HUES48 (cell line): ENCODE measurements around the gene HES5.

Experiments used
- H3K27ac ChIP-seq: one replicate; pipeline ENCODE4 v1.7.0; 2013; ENCODE audit warnings: low read depth, low read length, inconsistent platforms
- H3K27me3 ChIP-seq: 2 replicates; pipeline ENCODE4 v1.6.1; 2013; ENCODE audit warnings: mild to moderate bottlenecking, low read length; ENCODE audit not compliant: control insufficient read depth, insufficient read depth
- H3K36me3 ChIP-seq: 2 replicates; pipeline ENCODE4 v1.6.1; 2013; ENCODE audit warnings: low read length; ENCODE audit not compliant: control insufficient read depth, insufficient read depth
- H3K4me1 ChIP-seq: 2 replicates; pipeline ENCODE4 v1.6.1; 2013; ENCODE audit warnings: mild to moderate bottlenecking, low read length; ENCODE audit not compliant: control insufficient read depth, insufficient read depth
- H3K4me3 ChIP-seq: 2 replicates; pipeline ENCODE4 v1.5.1; 2013; ENCODE audit warnings: mild to moderate bottlenecking, low read depth, low read length
- H3K9ac ChIP-seq: 2 replicates; pipeline ENCODE4 v1.6.1; 2013; ENCODE audit warnings: mild to moderate bottlenecking, low read depth, low read length, moderate library complexity
- H3K9me3 ChIP-seq: 2 replicates; pipeline ENCODE4 v1.6.1; 2013; ENCODE audit warnings: low read length; ENCODE audit not compliant: control insufficient read depth, insufficient read depth

The HES5 gene

DNA sequence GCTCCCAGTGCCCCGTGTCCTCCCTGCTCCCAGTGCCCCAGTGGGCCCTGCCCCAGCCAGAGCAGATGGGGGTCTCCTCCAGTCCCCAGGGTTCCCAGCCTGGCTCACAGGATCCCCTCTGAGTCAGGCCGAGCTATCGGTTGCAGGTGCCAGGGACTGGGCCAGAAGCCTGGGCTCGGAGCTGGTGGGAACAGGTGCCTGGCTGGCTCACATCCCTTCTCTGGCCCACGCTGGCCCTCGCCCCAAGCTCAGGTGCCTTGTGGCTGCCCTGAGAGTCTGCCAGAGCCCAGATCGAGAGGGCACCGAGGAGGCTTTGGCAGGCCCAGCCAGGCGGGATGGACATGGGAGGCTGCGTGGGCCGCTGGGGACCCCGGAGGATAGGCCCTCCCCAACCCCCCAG, 35.0 kb downstream of the HES5 start:
- H3K27me3 ChIP-seq, result no peaks in the 10 kb centered on the region
- no peaks in the 10 kb centered on the region for H3K4me1 ChIP-seq
- H3K9me3 ChIP-seq, result no peaks in the 10 kb centered on the region
- H3K27ac ChIP-seq, result no peak overlapping the region
- H3K4me3 ChIP-seq, result no peak overlapping the region
- H3K9ac ChIP-seq, result no peak overlapping the region
- no peaks in the 10 kb centered on the region for H3K36me3 ChIP-seq

DNA sequence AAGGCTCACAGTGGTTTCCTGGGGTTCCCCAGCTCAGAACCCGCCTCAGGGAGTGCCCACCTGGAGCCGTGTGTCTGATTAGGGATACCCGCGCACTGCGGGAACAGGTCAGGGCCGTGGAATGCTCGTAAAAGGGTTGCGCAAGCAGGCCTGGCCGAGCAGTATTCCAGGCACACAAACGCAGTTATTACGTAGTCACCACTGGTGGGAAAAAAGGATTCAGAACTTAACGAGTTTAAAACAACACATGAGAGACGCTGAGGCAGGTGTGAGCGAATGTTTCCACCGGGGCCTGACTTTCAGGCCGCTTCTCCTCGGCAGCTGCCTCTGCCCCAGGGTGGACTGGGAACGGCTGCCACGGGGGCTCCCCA, 35.8 kb downstream of the HES5 start:
- no peak overlapping the region for H3K27ac ChIP-seq
- no peaks in the 10 kb centered on the region for H3K9me3 ChIP-seq
- H3K36me3 ChIP-seq, result no peaks in the 10 kb centered on the region
- H3K4me3 ChIP-seq, result no peak overlapping the region
- no peaks in the 10 kb centered on the region for H3K4me1 ChIP-seq
- no peaks in the 10 kb centered on the region for H3K27me3 ChIP-seq
- H3K9ac ChIP-seq, result no peak overlapping the region

DNA sequence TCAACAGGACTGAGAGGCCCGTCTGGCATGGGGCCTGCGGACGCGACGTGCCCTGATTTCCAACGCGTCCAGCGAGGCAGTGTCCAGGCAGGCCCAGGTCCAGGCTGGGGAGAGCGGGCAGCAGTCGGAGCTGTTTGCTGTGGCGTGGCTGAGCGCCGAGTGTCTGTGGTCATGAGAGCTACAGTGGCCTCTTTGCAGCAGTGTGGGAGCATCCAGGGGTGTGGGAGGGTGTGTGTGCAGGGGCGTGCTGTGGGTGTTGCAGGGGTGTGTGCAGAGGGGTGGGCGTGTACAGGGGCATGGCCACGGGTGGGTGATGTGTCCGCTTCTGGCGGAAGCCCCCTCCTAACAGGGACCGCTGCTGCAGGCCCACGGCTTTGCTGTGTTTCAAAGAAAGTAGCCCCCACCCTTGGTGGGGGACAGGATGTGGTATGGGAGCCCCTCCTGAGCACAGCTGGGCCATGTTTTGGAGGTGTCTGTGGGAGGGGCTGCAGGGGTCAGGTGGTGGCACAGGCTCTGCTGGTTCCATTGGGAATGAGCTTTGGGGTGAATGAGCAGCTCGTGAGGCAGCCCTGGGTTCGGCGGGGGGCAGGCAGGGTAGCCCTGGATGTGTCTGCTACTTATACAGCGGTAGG, 36.3 kb downstream of the HES5 start:
- no peak overlapping the region for H3K9ac ChIP-seq
- no peaks in the 10 kb centered on the region for H3K4me1 ChIP-seq
- no peaks in the 10 kb centered on the region for H3K36me3 ChIP-seq
- no peak overlapping the region for H3K4me3 ChIP-seq
- no peaks in the 10 kb centered on the region for H3K27me3 ChIP-seq
- no peaks in the 10 kb centered on the region for H3K9me3 ChIP-seq
- H3K27ac ChIP-seq, result no peak overlapping the region

DNA sequence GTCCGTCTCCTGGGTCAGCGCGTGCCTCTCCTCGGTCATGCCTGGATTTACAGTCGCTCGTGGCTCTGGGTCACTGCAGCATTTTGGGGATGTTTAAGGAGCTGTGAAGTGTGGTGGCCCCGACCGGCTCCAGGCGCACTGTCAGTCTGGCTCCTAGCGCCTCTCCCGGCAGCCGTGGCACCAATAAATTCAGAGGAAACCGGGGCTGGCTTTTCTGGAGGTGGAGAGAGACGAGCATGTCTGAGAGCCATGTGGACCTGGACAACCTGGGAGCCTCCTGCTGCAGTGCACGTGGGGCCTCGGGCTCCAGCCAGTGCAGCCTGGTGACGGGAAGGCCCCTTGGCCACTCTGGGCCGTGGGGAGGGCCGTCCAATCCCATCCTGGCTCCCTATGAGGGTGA, 36.8 kb downstream of the HES5 start:
- Histone ChIP-seq H3K27me3 (no peaks in the 10 kb centered on the region), H3K36me3 (no peaks in the 10 kb centered on the region), H3K4me3 (no peak overlapping the region), H3K9me3 (0 out of 2 replicates have a peak, but pooled peaks cover 4% of the 10 kb centered on the region), H3K9ac (no peak overlapping the region), H3K27ac (no peak overlapping the region), H3K4me1 (no peaks in the 10 kb centered on the region)

DNA sequence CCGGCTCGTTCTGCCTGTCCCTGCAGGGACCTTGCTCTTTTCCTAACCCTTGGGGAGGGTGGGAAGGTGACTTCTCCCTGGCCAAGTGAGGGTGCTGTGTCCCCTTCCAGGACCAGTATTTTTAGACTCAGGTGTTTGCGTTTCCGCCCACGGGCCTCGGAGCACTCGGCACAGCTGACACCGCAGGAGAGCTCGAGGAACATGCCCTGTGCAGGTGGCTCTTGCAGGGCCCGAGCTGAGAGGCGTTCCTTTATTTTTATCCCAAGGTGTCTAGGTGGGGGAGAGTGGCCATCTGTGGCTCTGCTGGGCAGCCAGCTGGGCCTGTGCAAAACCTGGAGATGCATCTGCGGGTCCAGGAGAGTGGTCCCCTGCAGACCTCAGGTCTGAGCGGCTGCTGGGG, 38.0 kb downstream of the HES5 start:
- no peak overlapping the region for H3K9ac ChIP-seq
- no peak overlapping the region for H3K4me3 ChIP-seq
- no peaks in the 10 kb centered on the region for H3K36me3 ChIP-seq
- H3K4me1 ChIP-seq, result no peaks in the 10 kb centered on the region
- H3K9me3 ChIP-seq, result 0 out of 2 replicates have a peak, but pooled peaks cover 4% of the 10 kb centered on the region
- H3K27ac ChIP-seq, result no peak overlapping the region
- no peaks in the 10 kb centered on the region for H3K27me3 ChIP-seq

DNA sequence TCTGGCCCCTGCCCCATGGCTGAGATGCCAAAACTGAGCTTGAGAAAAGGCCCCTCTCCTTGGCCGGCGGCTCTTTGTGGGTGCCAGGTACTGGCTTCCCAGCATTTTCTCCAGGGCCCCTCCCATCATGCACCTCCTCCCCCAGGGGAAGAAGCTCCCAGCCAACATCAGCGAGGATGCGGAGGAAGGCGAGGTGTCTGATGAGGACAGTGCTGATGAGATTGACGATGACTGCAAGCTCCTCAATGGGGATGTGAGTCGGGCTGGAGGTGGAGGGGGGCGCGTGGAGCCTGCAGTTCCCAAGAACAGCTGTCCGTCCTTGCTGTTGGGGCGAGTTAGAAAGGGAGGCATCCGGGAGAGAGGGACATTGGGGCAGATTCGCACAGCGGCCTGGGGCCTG, 40.4 kb downstream of the HES5 start:
- Histone ChIP-seq H3K27ac (no peak overlapping the region), H3K9me3 (0 out of 2 replicates have a peak, but pooled peaks cover 4% of the 10 kb centered on the region), H3K4me3 (no peak overlapping the region), H3K9ac (no peak overlapping the region), H3K4me1 (no peaks in the 10 kb centered on the region), H3K36me3 (no peaks in the 10 kb centered on the region), H3K27me3 (no peaks in the 10 kb centered on the region)

DNA sequence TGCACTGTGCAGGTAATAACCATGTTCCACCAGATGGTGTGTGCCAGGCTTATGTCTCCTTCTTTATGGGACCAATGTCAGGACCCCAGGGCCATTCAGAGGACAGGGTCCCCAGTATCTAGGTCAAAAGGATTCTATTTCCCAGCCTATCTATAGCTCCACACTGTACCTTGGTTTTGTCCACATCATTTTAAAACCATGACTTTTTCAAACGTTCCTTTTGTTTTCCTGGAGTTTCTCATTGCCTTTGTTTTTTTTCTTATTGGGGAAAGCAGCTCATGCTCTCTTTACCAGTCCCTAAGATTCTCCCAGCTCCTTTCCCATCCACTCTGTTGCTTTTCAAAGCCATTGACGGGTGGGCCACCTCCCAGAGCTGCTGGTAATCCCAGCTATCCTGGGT, 41.4 kb downstream of the HES5 start:
- no peak overlapping the region for H3K27ac ChIP-seq
- H3K4me3 ChIP-seq, result no peak overlapping the region
- H3K27me3 ChIP-seq, result no peaks in the 10 kb centered on the region
- no peaks in the 10 kb centered on the region for H3K4me1 ChIP-seq
- no peak overlapping the region for H3K9ac ChIP-seq
- no peaks in the 10 kb centered on the region for H3K36me3 ChIP-seq
- 0 out of 2 replicates have a peak, but pooled peaks cover 4% of the 10 kb centered on the region for H3K9me3 ChIP-seq

DNA sequence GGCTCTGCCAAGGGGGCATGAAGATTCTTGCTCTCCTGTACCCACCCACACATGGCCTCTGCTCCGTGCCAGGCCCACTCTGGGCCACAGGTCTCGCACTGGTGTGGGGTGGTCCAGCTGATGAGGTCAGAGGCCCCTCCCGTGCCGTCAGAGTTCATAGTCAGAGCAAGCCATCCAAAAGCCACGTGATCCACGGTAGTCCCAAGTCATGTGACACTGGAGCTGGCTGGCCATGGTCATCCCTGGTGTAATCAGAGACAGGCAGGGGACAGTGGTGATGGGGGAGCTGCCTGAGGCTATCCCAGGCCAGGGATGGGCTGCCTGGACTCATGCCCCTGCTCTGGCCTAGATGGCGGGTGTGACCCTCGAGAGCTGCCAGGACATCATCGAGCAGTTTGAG, 43.5 kb downstream of the HES5 start:
- Histone ChIP-seq H3K27ac (no peak overlapping the region), H3K9me3 (0 out of 2 replicates have a peak, but pooled peaks cover 4% of the 10 kb centered on the region), H3K4me3 (no peak overlapping the region), H3K9ac (no peak overlapping the region), H3K36me3 (no peaks in the 10 kb centered on the region), H3K4me1 (no peaks in the 10 kb centered on the region), H3K27me3 (no peaks in the 10 kb centered on the region)

DNA sequence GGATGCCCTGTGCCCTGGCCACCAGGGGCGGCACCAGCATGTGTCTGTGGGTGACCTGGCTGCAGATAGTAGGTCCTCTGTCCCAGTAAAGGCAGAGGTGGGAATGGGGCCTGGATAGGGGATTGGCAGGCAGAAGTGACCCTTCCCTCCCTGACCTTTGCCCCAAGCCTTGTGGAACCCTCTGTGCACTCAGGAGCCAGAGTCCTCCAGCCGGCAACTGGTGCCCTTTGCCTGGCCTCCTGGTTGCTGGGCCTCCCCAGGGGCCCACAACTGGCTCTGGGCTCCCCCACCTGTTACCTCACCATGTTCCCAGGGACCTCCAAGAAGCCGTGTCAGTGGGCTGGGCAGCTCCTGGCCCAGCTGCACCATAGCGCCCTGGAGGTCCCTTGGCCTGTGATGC, 44.0 kb downstream of the HES5 start:
- Histone ChIP-seq H3K4me1 (no peaks in the 10 kb centered on the region), H3K9me3 (0 out of 2 replicates have a peak, but pooled peaks cover 4% of the 10 kb centered on the region), H3K4me3 (no peak overlapping the region), H3K36me3 (no peaks in the 10 kb centered on the region), H3K27ac (no peak overlapping the region), H3K9ac (no peak overlapping the region), H3K27me3 (no peaks in the 10 kb centered on the region)

DNA sequence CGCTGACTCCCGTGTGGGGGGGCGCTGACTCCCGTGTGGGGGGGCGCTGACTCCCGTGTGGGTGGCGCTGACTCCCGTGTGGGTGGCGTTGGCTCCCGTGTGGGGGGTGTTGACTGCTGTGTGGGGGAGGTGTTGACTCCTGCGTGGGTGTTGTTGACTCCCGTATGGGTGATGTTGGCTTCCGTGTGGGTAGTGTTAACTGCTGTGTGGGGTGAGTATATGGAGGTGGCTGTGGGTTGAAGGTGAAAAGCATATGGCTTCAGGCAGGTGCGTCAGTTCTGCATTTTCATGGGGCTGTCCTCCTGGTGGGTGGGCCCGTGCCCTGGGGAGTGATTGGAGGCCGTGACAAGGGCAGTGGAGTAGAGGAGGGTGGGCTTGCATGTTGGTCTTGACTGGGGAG, 46.1 kb downstream of the HES5 start:
- Histone ChIP-seq H3K36me3 (no peaks in the 10 kb centered on the region), H3K9me3 (0 out of 2 replicates have a peak, but pooled peaks cover 4% of the 10 kb centered on the region), H3K27ac (no peak overlapping the region), H3K4me3 (no peak overlapping the region), H3K27me3 (no peaks in the 10 kb centered on the region), H3K9ac (no peak overlapping the region), H3K4me1 (no peaks in the 10 kb centered on the region)

DNA sequence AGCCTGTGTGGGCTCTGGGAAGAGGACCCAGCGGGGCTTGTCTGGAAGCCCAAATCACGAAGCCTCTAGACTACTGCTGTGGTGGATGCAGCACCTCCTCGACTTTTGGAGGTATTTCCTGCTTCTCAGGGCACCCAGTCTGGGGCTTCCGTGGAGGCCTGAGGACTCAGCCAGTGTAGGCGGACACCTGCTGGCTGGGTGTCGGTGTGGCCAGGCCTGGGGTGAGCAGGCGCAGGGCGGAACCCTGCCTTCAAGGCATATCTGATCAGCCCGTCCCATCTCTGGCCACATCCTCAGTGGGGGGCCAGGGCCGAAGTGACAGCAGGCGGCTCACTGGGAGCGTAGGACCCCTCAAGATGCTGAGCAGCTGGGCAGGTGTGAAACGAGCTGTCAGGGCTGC, 47.0 kb downstream of the HES5 start:
- Histone ChIP-seq H3K4me1 (no peaks in the 10 kb centered on the region), H3K9me3 (no peaks in the 10 kb centered on the region), H3K27me3 (no peaks in the 10 kb centered on the region), H3K4me3 (no peak overlapping the region), H3K9ac (no peak overlapping the region), H3K27ac (no peak overlapping the region), H3K36me3 (no peaks in the 10 kb centered on the region)
